NB4 (cell line): Measurements from ENCODE around the gene TRAP1.

Source experiments
- CTCF ChIP-seq: IDR thresholded peaks from one replicate; pipeline ENCODE4 v1.5.1; 2012; ENCODE audit warnings: low read depth, low read length
- MAX ChIP-seq: IDR thresholded peaks from 2 replicates; pipeline ENCODE4 v1.6.1; 2011; ENCODE audit warnings: low read depth, low read length
- MYC ChIP-seq: IDR thresholded peaks from 2 replicates; pipeline ENCODE4 v1.6.1; 2011; ENCODE audit warnings: low read depth, low read length
- POLR2A ChIP-seq: IDR thresholded peaks from 2 replicates; pipeline ENCODE4 v1.6.1; 2011; ENCODE audit warnings: mild to moderate bottlenecking; ENCODE audit not compliant: insufficient read length; ENCODE audit errors: extremely low read depth

GRCh38 chr16:3656491-3657468 is 60.5 kb downstream of the TRAP1 start:
- no peak for TF ChIP-seq CTCF
- TF ChIP-seq POLR2A: no peak
- no peak for TF ChIP-seq MYC
- TF ChIP-seq MAX: no peak
